GM18498 (cell line): ENCODE measurements around the gene MYADML2.
A peak's percentile ranks its signal among the peaks of the same experiment; 100 is the strongest.

Experiments
- ATAC-seq: cut with Tn5 transposase; IDR thresholded peaks from one replicate; pipeline ENCODE4 v1.9.1; 2021; ENCODE audit warnings: mild to moderate bottlenecking, moderate library complexity; ENCODE audit not compliant: unreplicated experiment

Gene MYADML2

DNA sequence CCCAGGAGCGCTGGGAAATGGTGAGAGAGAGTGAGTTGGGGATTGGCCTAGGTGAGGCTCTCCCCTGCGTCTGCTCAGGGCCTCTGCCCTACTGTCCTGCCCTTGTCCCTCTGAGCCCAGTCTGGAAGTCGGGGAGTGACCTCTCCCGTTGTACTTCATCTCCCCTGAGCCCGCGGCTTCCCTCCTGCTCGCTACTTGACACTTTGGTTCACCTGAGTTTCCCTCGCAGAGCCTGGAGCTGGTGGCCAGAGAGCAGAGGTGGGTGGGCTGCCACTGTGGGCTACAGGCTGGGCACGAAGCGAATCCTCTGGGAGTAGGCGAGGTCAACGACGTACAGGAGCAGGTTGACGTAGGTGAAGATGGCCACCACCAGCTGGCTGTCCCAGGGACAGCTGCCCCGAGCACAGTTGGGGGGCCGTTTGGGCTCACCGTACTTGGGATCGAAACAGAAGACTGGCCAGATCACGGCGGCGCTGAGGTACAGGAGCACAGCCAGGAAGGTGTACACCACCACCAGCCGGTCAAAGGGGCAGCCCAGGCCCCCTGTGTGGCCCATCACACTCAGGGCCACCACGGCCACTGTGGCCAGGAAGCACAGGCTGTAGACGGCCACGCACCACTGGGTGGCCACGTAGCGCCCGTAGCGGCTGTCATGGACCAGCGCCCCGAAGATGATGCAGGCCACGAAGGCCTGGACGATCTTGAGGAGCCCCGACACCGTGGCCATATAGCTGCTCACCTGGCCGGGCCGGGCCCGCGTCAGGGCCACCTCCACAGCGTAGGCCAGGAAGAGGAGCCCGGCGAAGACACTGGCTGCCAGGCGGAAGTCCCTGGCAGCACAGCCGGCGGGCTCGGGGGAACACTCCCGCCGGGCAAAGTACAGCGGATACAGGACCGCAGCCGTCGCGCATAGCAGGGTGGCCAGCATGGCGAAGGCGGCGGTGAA is 6.2 kb downstream of the MYADML2 start:
- no peak for ATAC-seq

DNA sequence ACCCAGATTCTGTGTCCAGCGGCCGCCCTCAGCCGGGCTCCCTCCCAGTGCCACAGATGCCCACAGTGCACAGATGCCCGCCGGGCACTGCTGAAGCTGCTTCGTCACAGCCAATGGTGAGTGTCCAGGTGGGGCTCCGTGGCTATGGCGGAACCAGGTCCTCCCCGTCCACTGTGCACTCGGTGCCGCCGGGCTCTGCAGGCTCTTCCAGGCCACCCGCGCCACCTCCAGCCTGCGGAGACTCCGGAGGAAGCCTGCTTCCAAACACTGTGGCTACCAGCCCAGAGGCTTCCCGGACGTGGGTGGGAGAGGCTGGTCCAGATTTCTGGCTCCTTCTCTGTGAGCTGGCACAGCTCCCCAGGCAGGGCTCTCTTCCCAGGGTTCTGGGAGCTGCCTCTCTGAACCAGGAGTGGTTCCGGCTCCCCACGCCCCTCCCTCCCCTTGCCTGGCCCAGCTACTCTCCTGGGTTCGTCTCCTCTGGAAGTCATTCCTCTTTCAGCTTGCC is 7.1 kb downstream of the MYADML2 start:
- no peak for ATAC-seq

DNA sequence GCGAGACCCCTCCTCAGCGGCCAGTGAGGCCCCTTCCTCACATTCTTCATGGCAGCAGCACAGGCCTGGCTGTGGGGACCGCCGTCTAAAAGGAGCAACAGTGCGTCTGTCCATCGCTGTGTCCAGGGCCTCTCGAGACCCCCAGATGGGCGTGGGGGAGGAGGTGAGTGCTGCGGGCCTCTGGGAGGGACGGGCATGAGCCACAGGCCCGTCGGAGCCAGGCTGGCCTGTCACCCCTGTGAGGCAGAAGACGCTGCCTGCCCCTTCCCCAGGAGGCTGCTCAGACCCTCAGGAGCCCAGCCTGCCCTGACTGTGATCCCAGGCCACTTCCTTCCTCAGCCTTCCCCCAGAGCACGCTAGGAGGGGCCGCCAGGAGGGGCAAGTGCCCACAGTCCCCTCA is 7.8 kb downstream of the MYADML2 start:
- no peak for ATAC-seq

DNA sequence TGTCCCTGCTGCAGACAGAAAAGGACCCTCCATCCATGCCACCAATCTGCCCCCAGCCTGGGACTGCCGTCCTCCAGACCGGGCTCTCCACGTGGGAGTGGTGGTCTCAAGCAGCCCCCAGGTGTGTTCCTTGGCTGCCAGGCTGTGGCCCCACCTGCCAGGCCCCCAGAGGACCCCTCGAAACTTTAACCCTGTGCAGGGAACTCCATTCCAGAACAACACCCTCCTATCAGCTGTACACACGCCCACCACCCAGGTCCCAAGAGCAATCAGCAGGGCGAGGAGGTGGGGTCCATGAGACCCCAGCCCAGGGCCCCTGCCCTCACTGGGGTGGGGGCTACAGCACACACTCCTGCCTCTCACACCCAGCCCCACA is 11.3 kb downstream of the MYADML2 start:
- no peak for ATAC-seq

DNA sequence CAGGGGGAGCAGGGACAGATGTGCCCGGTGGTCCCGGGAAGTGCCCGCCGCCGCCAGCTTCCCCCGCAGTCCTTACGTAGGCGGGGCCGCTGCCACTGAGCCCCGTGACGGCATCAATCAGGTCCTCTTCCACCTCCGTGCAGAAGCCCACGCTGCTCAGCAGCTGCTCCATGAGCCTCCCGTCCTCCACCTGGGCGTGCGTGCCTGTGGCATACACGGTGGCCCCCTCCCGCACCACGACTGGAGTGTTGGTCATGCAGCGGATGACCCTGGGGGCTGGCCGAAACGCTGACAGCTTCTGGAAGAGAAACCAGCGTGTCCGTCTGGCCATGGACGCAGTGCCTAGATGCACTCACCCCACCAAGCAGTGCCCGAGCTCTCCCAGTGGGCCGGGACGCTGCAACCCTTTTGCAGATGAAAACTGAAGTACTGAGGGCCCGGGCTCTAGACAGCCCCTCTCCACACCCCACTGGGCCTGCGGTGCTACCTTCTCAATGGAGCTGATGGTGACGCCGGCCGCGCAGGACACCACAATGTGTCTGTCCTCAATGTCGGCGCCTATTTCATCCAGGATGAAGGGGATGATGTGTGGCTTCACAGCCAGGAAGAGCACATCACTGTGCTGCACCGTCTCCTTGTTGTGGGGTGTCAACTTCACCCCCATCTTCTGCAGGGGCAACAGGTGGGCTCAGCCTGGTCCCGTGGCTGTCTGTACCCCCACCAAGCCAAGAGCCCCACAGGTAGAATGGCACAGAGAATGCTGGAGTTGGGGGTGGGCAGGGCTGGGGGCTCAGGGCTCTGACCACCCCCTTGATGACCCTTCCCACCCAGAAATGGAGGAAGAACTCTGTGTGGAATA is 12.0 kb downstream of the MYADML2 start:
- no peak for ATAC-seq

DNA sequence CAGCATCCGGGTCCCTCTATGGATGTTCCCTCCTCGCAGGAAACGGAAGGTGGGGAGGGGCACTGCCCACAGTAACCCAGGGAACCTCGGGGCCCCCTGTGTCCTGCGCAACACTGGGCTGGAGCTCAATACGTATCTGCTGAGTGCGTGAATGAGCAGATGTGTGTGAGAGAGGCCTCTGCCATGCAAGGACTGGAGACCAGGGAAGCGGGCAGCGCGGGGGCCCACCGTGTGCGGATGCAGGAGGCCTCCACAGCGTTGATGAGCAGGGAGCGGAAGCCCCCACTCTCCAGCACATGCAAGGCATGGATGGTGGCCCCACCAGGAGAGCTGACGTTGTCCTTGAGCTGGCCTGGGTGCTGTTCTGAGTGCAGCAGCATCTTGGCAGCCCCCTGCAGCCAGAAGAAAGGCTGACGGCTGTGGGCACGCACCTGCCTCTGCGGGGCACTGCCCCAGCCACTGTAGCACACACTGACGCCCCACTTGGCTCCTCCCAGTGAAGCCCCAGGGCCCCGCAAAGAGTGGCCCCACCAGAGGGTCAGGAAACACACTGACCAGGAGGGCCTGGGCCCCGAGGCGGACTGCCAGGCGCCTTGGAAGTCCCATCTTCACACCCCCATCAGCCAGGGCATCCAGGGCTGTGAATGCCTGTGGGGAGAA is 12.8 kb downstream of the MYADML2 start:
- ATAC-seq = no peak

DNA sequence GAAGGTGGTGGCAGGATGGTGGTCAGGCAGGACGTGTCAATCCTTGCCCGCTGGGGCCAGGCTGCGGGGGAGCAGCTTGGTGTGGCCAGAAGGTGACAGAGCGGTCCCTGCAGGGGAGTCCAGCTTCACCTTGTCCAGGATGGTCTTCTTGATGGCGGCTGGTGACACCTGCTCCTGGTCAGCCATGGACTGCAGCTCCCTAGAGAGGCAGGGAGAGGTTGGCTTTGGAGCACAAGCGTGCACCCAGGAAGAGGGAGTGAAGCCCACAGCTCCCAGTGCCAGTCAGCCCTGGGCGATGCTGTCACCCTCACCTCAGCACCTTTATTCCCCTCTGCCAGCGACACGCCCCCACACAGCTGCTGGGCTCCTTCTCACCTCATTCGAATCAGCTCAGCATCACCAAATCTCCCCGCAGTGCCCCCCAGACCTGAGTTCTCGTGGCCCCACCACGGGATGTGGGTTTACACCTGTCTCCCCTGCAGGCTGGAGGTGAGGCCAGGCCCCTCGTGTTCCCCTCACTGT is 13.8 kb downstream of the MYADML2 start:
- ATAC-seq = no peak

DNA sequence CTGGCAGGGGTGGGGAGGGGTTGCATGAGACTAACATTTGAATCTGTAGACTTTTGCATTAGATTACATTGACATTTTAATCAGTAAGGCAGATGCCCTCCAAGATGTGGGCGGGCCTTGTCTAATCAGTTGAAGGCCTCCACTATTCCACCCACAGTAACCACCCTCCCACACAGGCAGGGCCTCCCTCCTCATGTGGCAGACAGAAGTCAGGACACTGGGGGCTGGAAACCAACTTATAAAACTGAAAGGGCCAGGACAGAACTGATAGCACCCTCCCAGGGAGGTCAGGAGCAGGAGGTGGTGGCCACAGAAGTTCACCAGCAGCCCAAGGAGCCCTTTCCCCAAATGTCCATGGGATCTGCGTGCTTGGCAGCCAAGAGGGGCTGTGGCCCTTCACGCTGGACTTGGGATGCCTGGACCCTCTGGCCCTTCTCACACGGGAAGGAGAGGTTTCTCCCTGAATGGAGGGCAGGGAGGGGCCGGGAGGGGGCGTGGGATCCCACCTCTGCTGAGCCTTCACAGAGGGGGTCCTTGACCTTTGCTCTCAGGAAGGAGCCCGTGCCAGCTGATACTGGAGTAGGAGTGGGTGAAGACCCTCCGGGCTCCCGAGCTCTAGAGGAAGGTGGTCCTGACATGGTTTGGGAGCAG is 14.6 kb downstream of the MYADML2 start:
- no peak for ATAC-seq

DNA sequence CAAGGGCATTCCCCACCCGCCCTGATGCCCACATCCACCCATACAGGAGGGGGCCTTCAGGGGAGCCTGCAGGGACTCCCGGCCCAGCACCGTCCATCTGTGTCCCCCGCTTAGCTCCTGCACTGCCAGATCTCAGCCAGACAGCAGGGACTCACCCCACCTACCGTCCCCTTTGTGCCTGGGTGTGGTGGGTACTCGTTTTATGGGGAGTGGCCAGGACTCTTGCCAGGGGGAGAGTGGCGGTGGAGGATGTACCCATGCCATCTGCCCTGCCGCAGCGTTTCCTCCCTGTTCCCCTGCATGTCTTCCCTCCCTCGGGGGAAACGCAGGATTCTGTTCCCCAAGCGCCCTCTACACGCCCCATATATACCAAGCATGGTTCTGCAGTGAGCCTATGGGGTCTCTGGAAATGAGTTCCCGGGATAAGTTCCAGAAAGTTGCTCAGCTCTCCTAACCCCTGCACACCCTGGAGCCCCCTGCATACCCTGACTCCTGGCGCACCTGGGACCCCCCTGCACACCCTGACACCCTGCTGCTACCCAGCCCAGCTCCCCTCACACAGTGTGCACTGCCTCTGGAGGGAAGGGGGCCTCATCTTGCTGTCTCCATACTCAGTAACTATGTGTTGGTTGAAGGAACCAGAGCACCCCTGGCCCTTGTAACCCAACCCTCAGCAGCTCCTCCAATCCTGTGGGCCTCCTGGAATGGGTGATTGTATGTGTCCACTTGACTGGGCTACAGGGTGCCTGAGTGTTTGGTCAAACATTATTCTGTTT is 15.3 kb downstream of the MYADML2 start:
- ATAC-seq = no peak

DNA sequence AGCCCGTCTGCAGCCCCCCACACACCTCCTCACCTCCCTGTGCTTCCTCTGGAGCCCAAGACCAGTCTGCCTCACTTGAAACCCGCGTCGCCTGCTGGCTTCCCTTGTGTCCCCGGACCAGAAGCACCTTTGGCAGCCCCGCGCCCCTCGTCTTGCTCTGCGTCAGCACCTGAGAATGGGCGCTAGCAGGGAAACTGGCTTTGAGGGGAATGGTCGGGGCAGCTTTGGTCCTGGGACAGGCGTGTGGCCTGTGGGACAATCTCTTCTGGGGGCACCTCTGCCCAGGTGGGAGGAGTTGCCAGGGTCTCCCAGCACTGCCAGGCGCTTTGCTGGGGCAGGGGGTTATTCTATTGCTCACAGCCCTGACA is 15.9 kb downstream of the MYADML2 start:
- ATAC-seq = no peak

DNA sequence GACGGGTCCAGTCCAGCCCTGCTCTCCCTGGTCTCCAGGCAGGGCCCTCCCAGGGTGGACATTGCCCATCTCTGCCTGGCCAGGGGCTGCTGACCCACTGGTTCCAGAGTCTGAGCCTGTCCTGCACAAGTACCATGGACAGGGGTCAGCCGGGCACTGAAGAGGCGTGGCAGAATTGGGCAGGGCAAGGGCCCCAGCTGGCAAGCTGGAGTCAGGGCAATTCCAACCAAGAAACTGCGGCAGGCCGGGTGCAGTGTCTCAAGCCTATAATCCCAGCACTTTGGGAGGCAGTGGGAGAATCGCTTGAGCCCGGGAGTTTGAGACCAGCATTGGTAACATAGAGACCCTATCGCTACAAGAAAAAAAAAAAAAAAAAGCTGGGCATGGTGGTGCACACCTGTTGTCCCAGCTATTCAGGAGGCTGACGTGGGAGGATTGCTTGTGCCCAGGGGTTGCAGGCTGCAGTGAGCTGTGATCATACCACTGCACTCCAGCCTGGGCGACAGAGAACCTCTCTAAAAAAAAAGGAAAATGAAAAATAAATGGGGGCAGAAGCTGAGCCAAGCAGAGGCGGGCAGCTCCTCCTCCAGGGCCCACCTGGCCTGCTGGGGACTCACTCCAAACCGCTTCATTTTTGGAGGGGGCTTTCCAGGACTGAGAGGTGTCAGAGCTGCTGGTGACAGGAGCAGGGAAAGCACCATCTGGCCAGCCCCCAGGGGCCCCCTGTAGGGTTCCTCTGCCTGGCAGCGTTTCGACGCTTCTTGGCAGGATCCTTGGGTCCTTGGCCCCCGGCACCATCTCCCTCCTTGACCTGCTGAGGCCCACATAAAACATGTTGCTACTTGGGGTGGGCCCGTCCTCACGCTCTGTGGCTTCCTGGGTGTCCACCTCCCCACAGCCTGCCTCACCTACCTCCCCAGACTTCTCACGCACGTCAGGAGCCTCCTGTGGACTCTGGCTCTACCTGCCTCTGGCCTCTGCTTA is 16.6 kb downstream of the MYADML2 start:
- no peak for ATAC-seq

DNA sequence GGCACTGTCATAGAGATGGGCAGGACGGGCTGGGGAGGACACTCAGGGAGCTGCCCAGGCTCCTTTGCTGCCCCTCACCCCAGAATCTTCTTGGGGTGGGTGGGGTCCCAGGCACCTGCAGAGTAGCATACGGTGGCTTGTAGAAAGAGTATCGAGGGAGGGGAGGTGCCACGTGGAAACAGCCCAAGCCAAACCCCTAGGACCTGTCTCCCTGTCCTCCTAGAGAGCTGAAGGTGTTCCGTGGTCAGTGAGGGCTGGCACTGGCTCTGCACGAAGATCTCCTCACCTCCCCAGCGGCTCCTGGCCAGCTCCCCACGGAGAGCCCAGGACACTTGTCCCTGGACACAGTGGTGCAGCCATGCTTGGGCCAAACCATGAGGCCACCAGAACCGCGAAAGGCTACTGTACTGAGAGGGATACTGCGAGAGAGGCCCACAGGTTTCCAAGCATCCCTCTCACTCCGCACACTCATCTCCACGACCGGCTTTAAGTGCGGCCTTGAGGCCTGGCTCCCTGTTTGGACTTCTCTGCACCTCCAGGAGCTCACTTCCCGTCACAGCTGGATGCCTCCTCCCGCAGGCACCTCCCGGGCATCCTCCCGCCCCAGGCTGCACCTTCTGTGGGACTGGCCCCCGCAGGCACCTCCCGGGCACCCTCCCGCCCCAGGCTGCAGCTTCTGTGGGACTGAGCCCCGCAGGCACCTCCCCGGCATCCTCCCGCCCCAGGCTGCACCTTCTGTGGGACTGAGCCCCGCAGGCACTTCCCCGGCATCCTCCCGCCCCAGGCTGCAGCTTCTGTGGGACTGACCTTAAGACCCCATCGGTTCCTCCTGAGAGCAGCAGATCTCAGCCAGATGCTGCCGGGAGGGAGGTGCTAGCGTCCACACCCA is 17.5 kb downstream of the MYADML2 start:
- no peak for ATAC-seq

DNA sequence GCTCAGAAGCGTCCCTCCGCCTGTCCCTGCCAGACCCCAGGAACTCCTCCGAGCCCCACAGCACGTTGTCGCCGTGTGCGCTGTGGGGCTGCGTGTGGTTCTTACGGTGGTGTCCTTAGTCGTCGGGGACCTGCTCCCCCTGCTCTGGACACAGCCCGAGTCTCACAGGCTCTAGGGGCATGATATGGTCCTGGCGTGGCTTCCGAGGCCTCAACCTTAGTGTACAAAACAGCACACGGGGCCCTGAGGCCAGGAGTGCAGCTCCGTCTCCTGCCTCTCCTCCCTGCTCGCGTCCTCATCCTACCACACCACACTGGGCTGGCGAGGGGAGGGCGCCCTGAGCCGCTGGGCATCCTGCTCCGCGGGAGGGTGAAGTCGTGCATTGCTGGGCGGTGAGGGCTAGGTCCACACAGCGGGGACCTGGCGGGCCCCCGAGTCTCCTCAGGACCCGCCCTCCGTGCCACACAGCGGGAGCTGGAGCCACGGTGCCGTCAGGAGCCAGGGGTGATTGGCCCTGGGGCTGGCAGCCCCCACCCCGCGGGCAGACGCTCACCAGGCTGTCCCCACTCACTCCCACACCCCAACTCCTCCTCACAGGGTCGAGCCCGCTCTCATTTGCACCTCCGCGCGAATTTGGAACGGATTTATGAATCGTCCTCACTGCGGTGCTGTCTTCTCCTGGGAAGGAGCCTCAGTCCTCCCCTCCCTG is 18.3 kb downstream of the MYADML2 start:
- no peak for ATAC-seq

DNA sequence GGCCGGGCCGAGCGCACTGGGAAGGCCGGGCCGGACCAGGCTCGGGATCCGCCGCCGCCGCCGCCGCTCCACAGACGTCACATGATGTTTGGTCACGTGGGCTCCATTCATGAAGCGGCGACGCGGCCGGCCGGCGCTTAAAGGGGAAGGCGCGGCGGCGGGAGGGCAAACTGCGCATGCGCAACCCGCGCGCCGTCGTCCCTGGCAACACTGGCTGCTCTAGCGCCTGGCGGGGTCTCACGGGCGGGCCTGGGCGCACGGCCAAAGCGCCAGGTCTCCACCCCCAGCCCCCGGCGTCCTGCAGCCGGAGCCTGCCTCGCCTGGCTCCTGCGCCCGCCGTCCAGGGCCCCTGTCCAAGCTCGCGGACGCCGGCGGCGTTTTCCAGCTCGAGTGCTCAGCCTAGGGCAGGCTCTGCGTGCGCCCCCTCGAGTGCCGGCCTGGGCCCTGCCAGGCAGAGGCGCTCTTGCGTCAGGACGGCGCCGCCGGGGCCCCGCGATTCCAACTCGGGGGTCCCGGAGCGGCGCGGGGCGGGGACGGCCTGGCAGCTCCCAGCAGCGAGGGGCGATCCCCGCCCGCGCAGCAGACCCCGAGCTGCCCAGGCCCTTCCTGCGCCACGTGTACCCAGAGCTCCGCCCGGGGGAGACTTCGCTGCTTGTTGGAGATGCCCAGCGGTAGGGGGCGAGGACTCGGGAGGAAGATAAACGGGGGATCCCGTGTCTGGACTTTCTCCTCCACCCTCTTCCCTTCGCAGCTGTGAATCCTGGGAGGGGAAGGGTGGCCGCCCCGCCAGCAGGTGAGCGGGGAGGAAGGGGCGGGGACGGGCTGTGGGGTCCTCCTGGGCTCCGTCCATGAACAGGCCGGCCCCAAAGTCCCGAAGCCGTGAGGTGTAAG is 19.1 kb downstream of the MYADML2 start, which contains the start of gene MAFG:
MAFG (minus strand) TSS at position 83 of the 891 bp plus-strand sequence. CDS start 4,550 bp downstream, outside the sequence.
- ATAC-seq = peak; percentile 67

DNA sequence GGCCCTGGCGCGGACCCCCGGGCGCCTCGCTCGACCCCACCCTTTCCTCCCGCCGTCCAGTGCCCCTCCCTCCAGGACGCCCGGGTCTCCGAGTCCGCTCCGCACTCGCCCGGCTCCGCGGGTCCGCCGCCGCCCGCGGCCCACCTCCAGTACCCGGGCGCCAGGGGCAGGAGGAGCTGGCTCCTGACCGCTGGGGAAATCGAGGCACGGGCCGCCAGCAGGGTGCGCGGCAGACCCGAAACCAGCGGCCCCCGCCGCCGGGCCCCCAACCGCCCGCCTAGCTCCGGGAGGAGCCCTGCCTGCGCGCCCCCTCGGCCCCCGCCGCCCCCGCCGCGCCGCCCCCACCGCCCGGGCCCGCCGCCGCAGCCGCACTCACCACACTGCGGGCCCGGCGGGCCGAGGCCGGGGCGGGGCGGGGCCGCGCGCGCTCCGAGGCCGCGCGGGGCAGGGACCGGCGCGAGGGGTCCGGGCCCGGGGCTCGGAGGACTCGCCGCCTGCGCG is 19.8 kb downstream of the MYADML2 start:
- peak; percentile 14 for ATAC-seq
